Anterior cingulate cortex (tissue), 58 donors: ENCODE data around the gene DLST.
"Not testable (repeated sequence)": the region's sequence is repeated elsewhere in the genome, so short reads cannot be mapped to it uniquely, and the experiment has no call there.

ENCODE experiments used
- DNase-seq, 58 donors: peaks; one replicate each; lab custom pipeline; 2025; lab: John Stamatoyannopoulos, UW

Gene DLST

DNA sequence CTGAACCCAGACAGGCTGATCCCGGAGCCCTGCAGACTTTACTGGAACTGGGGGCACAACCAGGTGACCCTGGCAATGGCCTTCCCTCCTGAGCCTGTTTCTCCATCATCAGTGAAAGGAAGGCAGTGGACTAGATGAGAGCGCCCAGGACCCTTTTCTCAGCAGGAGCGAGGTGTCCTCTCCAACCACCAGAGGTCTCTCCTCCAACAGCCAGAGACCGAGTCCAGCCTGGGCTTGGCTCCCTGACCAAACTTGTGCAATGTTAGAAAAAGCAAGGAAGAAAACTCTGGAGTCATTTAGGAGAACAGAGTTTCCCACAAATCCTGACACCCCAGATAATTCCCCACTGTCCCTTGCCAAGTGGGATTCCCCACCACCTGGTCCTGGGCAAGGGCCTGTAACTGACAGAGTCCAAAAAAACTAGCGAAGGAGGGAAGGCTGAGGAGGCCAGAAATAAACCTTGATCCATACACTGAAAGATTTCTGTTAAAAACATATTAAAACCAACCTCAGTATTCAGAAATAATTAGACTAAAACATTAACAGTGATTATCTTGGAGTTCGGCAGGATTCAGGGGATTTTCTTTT, 32.4 kb downstream of the DLST start:
- peak in 46 of 58 donors; percentile 13 to 75 (median 40) for DNase-seq

DNA sequence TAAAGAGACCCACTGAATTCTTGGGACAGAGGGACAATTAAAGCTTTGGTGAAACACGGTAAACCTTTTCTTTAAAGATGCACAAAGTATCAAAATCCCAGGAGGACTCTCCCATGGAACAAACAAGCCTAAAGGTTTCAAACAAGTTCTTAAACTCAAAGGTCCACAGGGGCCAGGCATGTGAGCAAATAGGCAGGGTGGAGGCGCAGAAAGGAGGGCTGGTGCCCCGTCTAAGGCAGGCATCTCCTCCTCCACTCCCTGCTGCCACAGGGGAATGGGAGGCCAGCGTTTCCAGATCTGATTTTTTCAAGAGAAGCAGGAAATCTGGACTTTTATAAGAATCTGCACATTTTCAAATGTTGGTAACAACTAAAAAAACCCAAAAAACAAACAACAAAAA, 33.7 kb downstream of the DLST start:
- no peak for DNase-seq

DNA sequence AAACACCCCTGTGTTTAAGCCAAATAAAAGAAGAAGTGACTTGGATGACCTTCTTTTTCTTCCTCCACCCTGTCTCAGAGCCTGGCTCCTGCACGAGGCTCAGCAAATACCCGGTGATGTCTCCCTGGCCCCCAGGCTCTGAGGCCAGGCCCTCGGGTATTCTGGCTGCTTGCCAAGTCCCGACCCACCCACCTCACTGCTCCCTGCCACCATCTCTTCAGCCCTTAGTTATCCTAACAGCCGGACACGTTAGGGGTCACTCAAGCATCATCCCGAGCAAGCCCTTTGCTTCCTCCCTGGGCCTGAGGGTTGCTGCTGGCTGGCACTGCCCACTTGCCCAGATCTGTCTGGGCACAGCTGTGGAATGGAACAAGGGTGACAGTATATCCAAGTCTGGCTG, 34.1 kb downstream of the DLST start:
- DNase-seq, result no peak

DNA sequence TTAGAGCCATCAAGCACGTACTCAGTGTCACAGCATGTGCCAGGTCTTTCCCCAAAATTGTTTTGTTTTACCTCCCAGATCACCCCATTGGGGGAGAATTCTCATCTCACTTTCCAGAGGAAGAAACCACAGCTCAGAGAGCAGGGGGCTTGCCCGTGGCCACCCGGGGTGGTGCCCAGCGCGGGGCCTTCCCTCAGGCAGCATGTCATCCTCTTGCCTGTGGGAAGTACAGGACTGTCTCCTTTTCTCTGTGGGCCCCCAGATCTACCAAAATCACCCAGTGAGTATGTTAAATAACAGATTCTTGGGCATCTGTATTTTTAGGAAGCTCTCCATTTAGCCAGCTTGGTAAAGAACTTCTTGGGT, 35.4 kb downstream of the DLST start:
- DNase-seq, result no peak

DNA sequence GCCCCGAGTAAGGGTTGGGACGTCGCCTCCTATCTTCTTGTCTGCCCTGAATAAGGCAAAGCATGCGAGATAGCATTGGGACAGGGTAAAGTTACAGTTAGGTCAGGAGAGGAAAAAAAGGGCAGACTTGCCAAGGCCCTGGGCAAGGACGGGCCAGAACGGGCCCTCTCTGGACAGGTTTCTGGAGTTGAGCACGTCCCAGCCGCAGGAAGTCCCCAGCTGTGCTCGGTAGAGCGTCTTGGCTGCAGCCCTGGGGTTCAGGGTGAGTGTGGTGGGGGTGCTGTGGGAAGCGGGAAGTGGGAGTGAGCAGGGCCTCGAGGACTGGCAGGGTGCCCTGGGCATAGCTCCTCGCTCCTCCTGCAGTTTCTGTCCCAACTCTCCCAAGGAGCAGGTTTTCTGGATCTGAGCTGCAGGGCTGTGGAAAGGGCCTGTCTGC, 35.9 kb downstream of the DLST start:
- DNase-seq, result peak in 34 of 58 donors; percentile 8 to 77 (median 36)

DNA sequence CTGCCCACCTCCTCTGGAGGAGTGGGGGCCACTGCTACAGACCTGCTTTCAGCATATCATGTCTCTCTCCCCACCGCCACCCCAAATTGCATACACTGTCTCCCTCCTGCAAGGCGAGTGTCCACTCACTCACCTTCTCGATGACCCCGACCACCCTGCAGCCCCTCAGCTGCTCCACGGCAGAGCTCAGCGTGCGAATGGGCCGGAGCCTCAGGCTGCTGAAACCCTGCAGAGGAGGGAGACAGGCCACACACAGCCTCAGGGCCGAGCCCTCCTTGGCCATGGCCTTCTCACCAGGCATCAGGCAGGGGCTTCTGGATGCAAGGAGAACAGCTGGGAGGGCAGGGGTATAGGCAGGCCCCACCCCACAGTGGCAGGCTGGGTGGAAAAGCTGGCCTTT, 36.7 kb downstream of the DLST start:
- no peak for DNase-seq

DNA sequence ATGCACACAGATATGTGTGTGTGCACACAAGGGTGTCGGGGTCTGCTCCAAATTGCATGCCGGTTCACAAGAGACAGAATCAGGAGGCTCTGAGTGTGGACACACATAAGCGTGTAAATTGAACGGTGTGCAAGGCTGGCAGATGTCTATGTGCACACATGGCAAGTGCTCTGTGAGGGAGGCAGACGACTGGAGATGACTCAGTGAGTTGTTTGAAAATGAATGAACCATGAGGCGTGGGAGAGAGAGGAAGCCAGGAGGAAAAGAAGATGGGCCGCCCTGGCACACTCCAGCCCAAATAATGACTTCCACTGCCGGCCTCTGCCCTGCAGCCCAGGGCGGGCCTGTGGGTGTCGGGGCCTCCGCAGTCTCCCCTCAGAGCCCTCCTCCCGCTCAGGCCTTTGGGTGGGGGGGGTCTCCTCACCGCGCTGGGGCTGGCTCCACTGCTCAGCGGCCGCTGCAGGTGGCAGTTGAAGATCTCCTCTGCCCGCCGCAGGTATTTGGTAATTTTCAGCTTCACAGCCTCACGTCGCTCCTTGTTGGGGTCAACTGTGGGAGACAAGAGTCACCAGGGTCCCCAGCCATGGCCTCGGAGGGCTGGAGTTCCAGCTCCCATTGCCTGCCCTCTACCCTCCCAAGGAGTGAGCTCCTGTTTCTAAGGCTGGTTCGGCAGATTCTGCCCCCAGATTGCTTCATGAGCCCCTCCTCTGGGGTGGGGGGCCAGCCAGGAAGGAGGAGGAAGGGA, 37.9 kb downstream of the DLST start:
- DNase-seq, result peak in 6 of 58 donors; percentile 8 to 46 (median 20)

DNA sequence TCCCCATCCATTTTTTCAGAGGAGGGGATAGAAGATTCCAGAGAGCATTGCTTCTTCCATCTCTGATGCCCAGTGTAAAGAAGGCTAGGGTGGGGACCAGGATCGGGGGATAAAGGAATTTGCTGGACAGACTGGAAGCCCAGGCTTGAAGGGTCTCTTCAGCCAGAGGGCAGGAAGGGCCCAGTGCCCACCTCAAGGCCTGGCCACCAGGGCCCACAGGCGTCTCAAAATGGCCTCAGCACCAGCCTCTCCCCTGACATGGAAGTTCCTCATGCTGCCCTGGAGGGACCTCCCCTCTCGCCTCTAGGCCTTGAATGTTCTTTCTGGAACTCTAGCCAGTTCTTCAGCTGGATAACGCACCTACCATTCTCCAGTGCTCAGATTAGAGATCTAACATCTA, 38.6 kb downstream of the DLST start:
- DNase-seq, result no peak

DNA sequence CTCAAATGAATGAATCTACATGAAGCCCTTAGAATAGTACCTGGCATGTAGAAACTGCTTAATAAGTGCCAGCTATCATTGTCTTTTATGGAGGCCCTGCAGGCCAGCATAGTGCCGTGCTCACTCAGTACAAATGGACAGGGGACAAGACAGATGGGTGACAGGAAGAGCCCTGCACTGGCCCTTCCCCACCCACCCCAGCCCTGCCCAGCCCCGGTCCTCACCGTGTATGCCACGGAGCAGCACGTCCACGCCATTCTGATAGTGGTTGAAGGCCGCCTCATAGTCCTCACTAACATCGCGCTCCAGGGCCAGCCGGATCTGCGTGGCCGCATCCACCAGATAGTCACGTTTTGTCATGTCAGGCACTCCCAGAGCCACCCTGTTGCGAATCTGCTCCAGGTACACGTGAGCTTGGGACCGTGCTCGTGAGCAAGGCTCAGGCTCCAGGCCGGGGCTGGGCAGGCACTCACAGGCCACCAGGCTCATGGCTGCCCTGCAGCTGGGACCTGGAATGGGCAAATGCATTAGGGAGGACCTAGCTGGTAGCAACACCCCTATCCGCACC, 39.4 kb downstream of the DLST start:
- no peak for DNase-seq

DNA sequence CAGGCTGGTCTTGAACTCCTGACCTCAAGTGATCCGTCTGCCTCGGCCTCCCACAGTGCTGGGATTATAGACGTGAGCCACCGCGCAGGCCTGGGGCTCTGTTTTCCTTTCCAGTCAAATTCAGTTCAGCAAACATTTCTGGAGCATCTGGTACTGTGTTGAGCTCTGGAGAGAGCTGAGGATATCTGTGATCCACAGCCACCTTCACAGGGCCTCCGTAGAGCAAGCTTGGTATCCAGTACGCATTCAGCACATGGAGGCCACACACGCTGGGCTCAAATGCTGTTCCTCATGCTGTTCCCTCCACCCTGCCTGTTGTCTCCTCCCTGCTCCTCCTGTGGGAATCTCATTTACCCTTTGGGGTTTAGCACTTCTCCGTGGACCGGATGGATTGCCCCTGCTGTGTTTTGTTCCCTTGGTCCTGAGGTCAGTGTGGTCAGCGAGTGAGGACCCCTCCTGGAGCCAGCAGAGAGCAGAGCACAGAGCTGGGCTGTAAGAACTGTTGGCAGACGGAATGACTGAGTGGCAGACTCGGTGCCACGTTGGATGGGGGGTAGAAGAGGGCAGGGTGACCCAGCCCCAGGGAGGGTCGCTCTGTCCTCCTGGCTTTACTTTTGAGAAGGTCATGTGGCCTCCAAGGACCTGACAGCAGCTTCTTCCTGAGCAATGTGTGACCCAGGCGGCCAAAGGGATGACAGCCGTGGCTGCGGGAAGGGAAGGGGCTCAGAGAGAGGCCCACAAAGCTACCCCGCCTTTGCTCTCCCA, 40.5 kb downstream of the DLST start:
- no peak for DNase-seq

DNA sequence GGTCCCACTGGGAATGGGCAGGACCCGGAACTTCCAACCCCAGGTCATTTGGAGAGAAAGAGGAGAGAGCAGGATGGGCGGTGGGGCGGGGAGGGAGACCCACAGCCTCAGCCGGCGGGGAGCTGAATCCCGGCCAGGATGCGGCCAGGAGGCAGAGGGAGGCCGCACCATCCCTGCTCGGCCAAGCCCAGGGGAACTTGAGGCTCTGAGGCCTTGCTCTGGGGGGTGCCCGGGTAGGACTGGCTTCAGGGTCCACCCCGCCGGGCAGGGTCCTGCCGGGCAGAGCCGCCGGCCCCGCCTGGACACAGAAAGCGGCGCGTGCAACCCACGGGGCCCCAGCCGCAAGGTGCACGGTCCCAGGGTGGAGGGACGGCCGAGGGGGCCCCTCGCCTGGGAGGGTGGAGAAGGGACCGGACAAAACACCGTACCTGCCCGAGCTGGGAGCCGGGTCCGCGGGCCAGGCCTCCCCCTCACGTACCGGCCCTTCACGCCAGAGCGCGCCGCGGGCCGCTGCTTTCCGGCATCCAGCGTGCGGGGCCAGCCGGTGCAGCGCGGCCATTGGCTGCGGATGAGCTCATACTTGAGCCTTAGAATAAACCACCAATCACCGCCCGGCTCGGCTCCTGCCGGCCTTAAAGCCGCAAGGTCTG, 41.2 kb downstream of the DLST start, which contains the start of gene RPS6KL1:
RPS6KL1 (minus strand) TSS at position 509 of the 650 bp plus-strand sequence. CDS start 1,719 bp downstream, outside the sequence.
- DNase-seq, result peak in 57 of 58 donors; percentile 34 to 95 (median 82)

DNA sequence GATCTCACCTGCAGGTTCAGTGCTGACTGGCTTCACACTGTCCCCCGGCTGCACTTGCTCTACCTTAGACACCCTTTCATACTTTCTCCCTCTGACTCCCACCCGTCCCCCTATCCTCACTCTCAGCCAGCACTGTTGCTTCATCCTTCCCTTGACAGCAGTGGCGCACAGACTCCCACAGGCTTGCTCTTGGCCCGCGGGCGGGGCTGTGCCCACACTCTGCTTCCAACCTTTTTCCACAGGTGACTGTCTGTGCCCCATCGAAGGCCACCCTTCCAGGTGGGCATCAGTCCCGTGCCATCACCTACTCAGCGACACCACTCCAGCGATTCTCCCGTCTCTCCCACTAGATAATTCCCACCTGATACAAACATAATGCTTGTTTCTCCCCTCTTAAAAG, 42.3 kb downstream of the DLST start:
- no peak for DNase-seq

DNA sequence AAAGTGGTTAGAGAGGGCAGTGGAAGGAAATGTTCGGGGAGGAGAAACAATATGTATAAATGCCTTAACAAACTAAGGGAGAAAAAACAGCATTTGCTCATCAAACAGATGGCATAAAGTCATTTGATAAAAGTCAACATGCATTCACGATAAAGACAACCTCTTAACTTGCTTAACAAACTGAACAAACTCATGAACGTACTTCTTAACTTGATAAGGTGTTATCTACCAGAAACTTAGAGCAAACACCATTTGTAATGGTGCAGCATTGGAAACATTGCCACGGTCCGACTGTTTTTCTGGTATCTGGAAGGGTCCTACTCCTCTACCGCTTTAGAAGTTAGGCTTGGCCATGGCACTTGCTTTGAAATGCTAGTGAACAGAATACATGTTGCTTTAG, 45.5 kb downstream of the DLST start:
- no peak for DNase-seq

DNA sequence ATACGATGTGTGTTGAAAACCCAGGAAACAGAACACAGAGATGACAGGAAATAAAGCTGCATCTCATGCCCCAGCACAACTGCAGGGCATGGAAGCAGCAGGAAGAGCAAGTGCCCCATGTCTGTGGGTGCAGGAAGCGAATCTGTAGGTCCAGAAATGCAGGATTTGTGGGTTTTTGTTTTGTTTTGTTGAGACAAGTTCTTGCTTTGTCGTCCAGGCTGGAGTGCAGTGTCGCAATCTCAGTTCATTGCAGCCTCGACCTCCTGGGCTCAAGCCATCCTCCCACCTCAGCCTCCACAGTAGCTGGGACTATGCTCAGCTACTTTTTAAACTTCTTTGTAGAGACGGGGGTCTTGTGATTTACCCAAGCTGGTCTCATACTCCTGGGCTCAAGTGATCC, 47.5 kb downstream of the DLST start:
- DNase-seq, result no peak

DNA sequence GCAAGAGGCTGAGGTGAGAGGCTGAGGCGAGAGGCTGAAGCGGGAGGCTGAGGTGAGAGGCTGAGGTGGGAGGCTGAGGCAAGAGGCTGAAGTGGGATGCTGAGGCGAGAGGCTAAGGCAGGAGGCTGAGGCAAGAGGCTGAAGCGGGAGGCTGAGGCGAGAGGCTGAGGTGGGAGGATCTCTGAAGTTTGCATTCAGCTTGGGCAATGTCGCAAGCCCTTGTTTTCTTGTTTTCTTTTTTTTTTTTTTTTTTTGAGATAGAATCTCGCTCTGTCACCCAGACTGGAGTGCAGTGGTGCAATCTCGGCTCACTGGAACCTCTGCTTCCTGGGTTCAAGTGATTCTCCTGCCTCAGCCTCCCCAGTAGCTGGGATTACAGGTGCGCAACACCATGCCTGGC, 50.0 kb downstream of the DLST start:
- not testable (repeated sequence) for DNase-seq

DNA sequence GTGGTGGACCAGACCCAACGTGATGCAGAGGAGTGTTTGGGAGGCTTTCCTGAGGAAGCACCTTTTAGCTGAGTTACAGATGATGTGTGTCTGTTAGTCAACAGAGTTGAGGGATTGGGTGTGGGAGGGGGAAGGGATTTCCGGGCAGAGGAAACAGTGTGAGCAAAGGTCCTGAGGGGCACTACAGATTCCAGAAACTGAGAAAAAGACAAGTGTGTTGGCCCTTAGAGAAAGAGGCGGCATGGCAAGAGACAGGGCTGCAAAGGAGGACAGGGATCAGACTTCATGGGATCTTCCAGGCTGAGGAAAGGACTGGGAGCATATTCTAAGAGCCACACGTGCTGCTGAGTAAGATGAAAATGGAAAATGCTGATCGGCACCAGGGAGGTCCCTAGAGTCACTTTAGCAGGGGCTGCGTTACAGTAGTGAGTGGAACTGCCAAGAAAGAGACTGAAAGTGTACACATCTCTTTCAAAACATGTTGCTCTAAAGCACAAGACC, 50.7 kb downstream of the DLST start:
- no peak for DNase-seq

DNA sequence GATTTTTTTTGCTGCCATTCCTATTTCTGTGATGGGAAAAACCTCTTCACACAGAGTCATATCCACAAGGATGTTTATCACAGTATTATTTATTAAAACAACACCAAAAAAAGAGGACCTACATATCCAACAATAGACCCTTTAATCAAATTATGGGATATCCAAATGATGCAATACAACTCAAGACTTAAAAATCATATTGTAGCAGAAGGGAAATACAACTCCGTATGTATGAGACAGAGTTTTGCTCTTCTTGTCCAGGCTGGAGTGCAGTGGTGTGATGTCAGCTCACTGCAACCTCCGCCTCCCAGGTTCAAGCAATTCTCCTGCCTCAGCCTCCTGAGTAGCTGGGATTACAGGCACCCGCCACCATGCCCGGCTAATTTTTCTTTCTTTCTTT, 51.2 kb downstream of the DLST start:
- DNase-seq, result not testable (repeated sequence)

DNA sequence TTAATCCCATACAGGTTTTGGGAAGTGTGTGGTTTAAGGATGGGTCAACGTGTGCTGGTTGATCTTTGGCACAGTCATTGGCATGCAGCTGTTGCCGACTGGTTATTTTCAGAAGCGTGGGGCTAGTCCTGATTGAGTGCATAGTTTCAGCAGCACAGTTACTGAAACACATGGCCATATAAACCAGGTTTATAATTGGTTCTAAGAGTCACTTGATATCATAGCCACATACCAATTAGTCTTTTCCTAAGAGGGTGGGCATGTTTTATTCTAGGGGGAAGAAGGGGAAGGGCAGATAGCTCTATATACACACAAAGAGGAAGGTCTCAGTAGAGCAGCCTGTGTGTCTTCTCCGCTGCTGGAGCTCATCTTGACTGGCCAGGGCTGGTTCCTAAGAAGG, 52.3 kb downstream of the DLST start:
- DNase-seq, result no peak

DNA sequence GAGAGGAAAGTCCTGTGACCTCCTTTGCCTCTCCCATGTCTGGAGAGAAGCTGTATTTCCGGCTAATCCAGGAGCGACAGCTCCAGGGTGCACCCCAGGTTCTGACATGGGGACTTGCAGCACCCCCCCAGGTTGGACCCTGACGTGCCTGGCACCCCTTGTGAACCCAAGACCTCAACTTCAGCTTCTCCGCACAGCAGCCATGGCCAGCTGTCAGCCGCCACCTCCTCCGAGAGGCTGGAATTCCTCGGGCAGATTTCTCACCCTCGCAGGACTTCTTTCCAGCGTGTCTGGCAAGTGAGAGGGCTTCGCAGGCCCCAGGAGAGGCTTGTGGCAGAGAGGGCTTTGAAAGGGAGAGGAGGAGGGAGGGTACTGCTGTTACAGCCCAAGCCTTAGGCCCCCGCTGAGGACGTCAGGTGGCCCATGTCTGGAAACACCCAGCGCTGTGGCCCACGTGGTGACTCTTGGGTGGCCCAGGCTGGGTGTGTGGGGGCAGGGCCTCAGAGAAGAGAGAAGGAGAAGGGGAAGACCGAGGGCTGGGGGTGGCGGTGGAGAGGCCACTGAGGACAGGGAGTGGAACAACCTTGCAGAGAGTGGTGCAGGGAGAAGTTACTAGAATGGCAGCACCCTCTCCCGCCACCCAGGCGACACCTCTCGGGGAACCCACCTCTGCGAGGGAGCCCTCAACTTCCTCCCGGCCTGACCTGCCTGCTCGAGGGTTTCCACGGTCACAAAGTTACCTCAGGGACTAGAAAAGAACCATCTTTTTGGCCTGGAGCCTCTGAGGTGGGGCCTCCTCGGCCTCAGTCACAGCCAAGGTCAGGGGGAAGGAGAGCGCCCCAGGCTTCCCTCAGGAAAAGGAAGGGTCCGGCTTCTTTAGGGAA, 53.0 kb downstream of the DLST start:
- DNase-seq, result no peak

DNA sequence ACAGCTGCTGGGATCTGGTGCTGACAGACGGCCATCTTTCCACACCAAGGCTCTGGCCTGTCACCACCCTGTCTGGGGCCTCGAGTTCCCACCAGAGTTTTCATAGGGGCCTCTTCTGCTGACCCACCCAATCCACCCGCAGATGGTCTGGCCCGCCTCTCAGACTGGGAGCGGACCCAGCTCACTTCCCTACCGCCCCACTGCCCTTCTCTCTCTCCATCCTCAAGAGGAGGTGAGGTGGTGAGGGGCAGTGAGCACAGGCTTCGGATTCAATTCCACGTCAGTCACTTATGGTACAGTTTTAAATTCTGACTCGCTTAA, 53.6 kb downstream of the DLST start:
- DNase-seq, result no peak
